ENCODE results near the gene PTBP3.
"Not testable (repeated sequence)": the region's sequence is repeated elsewhere in the genome, so short reads cannot be mapped to it uniquely, and the experiment has no call there.

Gene PTBP3

GRCh38 chr9:112375361-112375760 is 41.9 kb upstream of the PTBP3 start:
- Histone ChIP-seq H2AFZ (ENCODE audit: low read length) (no peak overlapping the region), H3K4me2 (ENCODE audit: low read depth, low read length, poor library complexity, severe bottlenecking) (no peak overlapping the region), H3K9me3 (ENCODE audit: insufficient read depth, low read depth, low read length) (no peaks in the 10 kb centered on the region), H3K27me3 (ENCODE audit: insufficient read depth, low read length, poor library complexity, severe bottlenecking) (no peaks in the 10 kb centered on the region), H3K9me2 (replicated peaks; ENCODE audit: low read depth, low read length) (no peaks in the 10 kb centered on the region), H3K36me3 (ENCODE audit: insufficient read depth, low read length) (no peaks in the 10 kb centered on the region), H3F3A (ENCODE audit: low read depth) (no peaks in the 10 kb centered on the region), H3K79me2 (ENCODE audit: insufficient read depth, low read length) (peaks cover 30% of the 10 kb centered on the region), H3K4me1 (ENCODE audit: insufficient read depth, low read length, poor library complexity, severe bottlenecking) (peaks cover 22% of the 10 kb centered on the region), H4K20me1 (ENCODE audit: insufficient read depth, low read length, poor library complexity, severe bottlenecking) (no peaks in the 10 kb centered on the region), H3K9ac (ENCODE audit: low read depth, low read length, poor library complexity, severe bottlenecking) (no peak overlapping the region), H3K4me3 (ENCODE audit: low read length, poor library complexity, severe bottlenecking) (no peak overlapping the region)
- TF ChIP-seq EZH2phosphoT487 (IDR thresholded peaks at IDR 0.05; ENCODE audit: borderline replicate concordance) (no peak), CTCF (conservative IDR thresholded peaks at IDR 0.05; ENCODE audit: low read length) (no peak)

- H3K4me2 ChIP-seq (ENCODE audit: low read depth, low read length, poor library complexity, severe bottlenecking); H3K4me3 ChIP-seq (ENCODE audit: low read length, poor library complexity, severe bottlenecking); H2AFZ ChIP-seq (ENCODE audit: low read length); H3F3A ChIP-seq (ENCODE audit: low read depth); H3K9ac ChIP-seq (ENCODE audit: low read depth, low read length, poor library complexity, severe bottlenecking); H3K36me3 ChIP-seq (ENCODE audit: insufficient read depth, low read length); H3K9me2 ChIP-seq (replicated peaks; ENCODE audit: low read depth, low read length); H3K9me3 ChIP-seq (ENCODE audit: insufficient read depth, low read depth, low read length); H3K27me3 ChIP-seq (ENCODE audit: insufficient read depth, low read length, poor library complexity, severe bottlenecking); H4K20me1 ChIP-seq (ENCODE audit: insufficient read depth, low read length, poor library complexity, severe bottlenecking): not testable (repeated sequence)
- H3K4me1 ChIP-seq (ENCODE audit: insufficient read depth, low read length, poor library complexity, severe bottlenecking), result peaks cover 22% of the 10 kb centered on the region
- H3K79me2 ChIP-seq (ENCODE audit: insufficient read depth, low read length), result peaks cover 26% of the 10 kb centered on the region
These were observed 40.8 kb upstream of the PTBP3 start for GRCh38 chr9:112374232-112374631.

GRCh38 chr9:112373666-112374065 is 40.2 kb upstream of the PTBP3 start:
- not testable (repeated sequence) for H3K4me2 ChIP-seq (ENCODE audit: low read depth, low read length, poor library complexity, severe bottlenecking); H3K27me3 ChIP-seq (ENCODE audit: insufficient read depth, low read length, poor library complexity, severe bottlenecking); H3K4me3 ChIP-seq (ENCODE audit: low read length, poor library complexity, severe bottlenecking); H3F3A ChIP-seq (ENCODE audit: low read depth); H4K20me1 ChIP-seq (ENCODE audit: insufficient read depth, low read length, poor library complexity, severe bottlenecking); H3K36me3 ChIP-seq (ENCODE audit: insufficient read depth, low read length); H2AFZ ChIP-seq (ENCODE audit: low read length); H3K9me3 ChIP-seq (ENCODE audit: insufficient read depth, low read depth, low read length); H3K9ac ChIP-seq (ENCODE audit: low read depth, low read length, poor library complexity, severe bottlenecking); H3K9me2 ChIP-seq (replicated peaks; ENCODE audit: low read depth, low read length)
- Histone ChIP-seq H3K4me1 (ENCODE audit: insufficient read depth, low read length, poor library complexity, severe bottlenecking) (peaks cover 22% of the 10 kb centered on the region), H3K79me2 (ENCODE audit: insufficient read depth, low read length) (peaks cover 21% of the 10 kb centered on the region)

GRCh38 chr9:112371060-112371459 is 37.6 kb upstream of the PTBP3 start:
- Histone ChIP-seq H3K9ac (ENCODE audit: low read depth, low read length, poor library complexity, severe bottlenecking) (no peak overlapping the region), H3K79me2 (ENCODE audit: insufficient read depth, low read length) (no peaks in the 10 kb centered on the region), H3K4me2 (ENCODE audit: low read depth, low read length, poor library complexity, severe bottlenecking) (no peak overlapping the region), H3K36me3 (ENCODE audit: insufficient read depth, low read length) (no peaks in the 10 kb centered on the region), H3K9me3 (ENCODE audit: insufficient read depth, low read depth, low read length) (peaks cover 7% of the 10 kb centered on the region; the same call in 1 of the 2 replicates), H2AFZ (ENCODE audit: low read length) (no peak overlapping the region), H4K20me1 (ENCODE audit: insufficient read depth, low read length, poor library complexity, severe bottlenecking) (no peaks in the 10 kb centered on the region), H3K9me2 (replicated peaks; ENCODE audit: low read depth, low read length) (no peaks in the 10 kb centered on the region), H3K4me1 (ENCODE audit: insufficient read depth, low read length, poor library complexity, severe bottlenecking) (no peaks in the 10 kb centered on the region), H3F3A (ENCODE audit: low read depth) (no peaks in the 10 kb centered on the region), H3K27me3 (ENCODE audit: insufficient read depth, low read length, poor library complexity, severe bottlenecking) (no peaks in the 10 kb centered on the region), H3K4me3 (ENCODE audit: low read length, poor library complexity, severe bottlenecking) (no peak overlapping the region)
- TF ChIP-seq EZH2phosphoT487 (IDR thresholded peaks at IDR 0.05; ENCODE audit: borderline replicate concordance), result no peak

GRCh38 chr9:112369817-112370216 is 36.4 kb upstream of the PTBP3 start:
- no peaks in the 10 kb centered on the region for H3F3A ChIP-seq (ENCODE audit: low read depth)
- H3K79me2 ChIP-seq (ENCODE audit: insufficient read depth, low read length), result no peaks in the 10 kb centered on the region
- no peaks in the 10 kb centered on the region for H3K4me1 ChIP-seq (ENCODE audit: insufficient read depth, low read length, poor library complexity, severe bottlenecking)
- TF ChIP-seq EZH2phosphoT487 (IDR thresholded peaks at IDR 0.05; ENCODE audit: borderline replicate concordance) (no peak), CTCF (conservative IDR thresholded peaks at IDR 0.05; ENCODE audit: low read length) (no peak)
- H3K4me3 ChIP-seq (ENCODE audit: low read length, poor library complexity, severe bottlenecking), result no peak overlapping the region
- no peaks in the 10 kb centered on the region for H3K36me3 ChIP-seq (ENCODE audit: insufficient read depth, low read length)
- no peaks in the 10 kb centered on the region for H4K20me1 ChIP-seq (ENCODE audit: insufficient read depth, low read length, poor library complexity, severe bottlenecking)
- no peak overlapping the region for H3K9ac ChIP-seq (ENCODE audit: low read depth, low read length, poor library complexity, severe bottlenecking)
- no peak overlapping the region for H3K4me2 ChIP-seq (ENCODE audit: low read depth, low read length, poor library complexity, severe bottlenecking)
- H2AFZ ChIP-seq (ENCODE audit: low read length), result no peak overlapping the region
- H3K27me3 ChIP-seq (ENCODE audit: insufficient read depth, low read length, poor library complexity, severe bottlenecking), result no peaks in the 10 kb centered on the region
- peaks cover 7% of the 10 kb centered on the region; the same call in 1 of the 2 replicates for H3K9me3 ChIP-seq (ENCODE audit: insufficient read depth, low read depth, low read length)
- H3K9me2 ChIP-seq (replicated peaks; ENCODE audit: low read depth, low read length), result no peaks in the 10 kb centered on the region

Data from Loucy (cell line).